SK-N-SH (cell line): ENCODE results near the gene FAM200C. TPM values are rescaled to one million over a fixed set of nuclear protein-coding genes. Genes with fewer than 3 reads are reported as not detected.

Experiments used
- CTCF ChIA-PET: fragments of 300-600, 350-600 bp; formaldehyde crosslinking; extraction: SDS; loops from one replicate; lab custom pipeline; 2021; lab: Yijun Ruan, JAX
- POLR2A ChIA-PET: fragments of 350-600 bp; sonication (Branson Sonifier 250); formaldehyde crosslinking; extraction: SDS; loops from one replicate; lab custom pipeline; 2020; ENCODE audit warnings: antibody characterized with exemption, inconsistent platforms; lab: Yijun Ruan, JAX
- DNase-seq: peaks from one replicate; pipeline ENCODE4 v3.0.0; 2012
- H2AFZ ChIP-seq: fragments of 200-600 bp; sonication (generic); 2 replicates; pipeline ENCODE4 v1.8.1; 2016; ENCODE audit warnings: antibody characterized with exemption, mild to moderate bottlenecking, low read depth
- H3F3A ChIP-seq: fragments of 200-600 bp; sonication (generic); replicated peaks from 2 replicates; pipeline ENCODE3; 2016; ENCODE audit warnings: antibody characterized with exemption, mild to moderate bottlenecking; ENCODE audit not compliant: insufficient read depth
- H3K27ac ChIP-seq, 2 experiments: fragments of 200-500 bp in 1 of 2; fragments of 200-600 bp in 1 of 2; sonication (Bioruptor generic) in 1 of 2; sonication (generic), shearing (Covaris generic) in 1 of 2; 2 replicates each; pipeline versions ENCODE4 v1.5.1 to v1.6.1; 2014 to 2016; ENCODE audit warnings: low read depth in 2 of 2, inconsistent platforms in 1 of 2, low read length in 1 of 2, mild to moderate bottlenecking in 1 of 2, mixed read lengths in 1 of 2
- H3K27me3 ChIP-seq: fragments of 200-600 bp; sonication (generic), shearing (Covaris generic); 2 replicates; pipeline ENCODE4 v1.6.1; 2016; ENCODE audit warnings: mixed run types; ENCODE audit not compliant: insufficient read depth
- H3K36me3 ChIP-seq, 2 experiments: fragments of 200-500 bp in 1 of 2; fragments of 200-600 bp in 1 of 2; sonication (Bioruptor generic) in 1 of 2; sonication (generic) in 1 of 2; replicated peaks in 1 of 2; 2 replicates each; pipeline versions ENCODE3 to v1.5.1; 2014 to 2016; ENCODE audit warnings: low read length in 1 of 2, mild to moderate bottlenecking in 1 of 2; ENCODE audit not compliant: insufficient read depth in 2 of 2, control insufficient read depth in 1 of 2
- H3K4me1 ChIP-seq, 2 experiments: fragments of 200-500 bp in 1 of 2; fragments of 200-600 bp in 1 of 2; sonication (Bioruptor generic) in 1 of 2; sonication (generic), shearing (Covaris generic) in 1 of 2; 2 replicates each; pipeline versions ENCODE4 v1.5.1 to v1.6.1; 2014 to 2016; ENCODE audit warnings: low read depth in 1 of 2, low read length in 1 of 2, mixed run types in 1 of 2; ENCODE audit not compliant: insufficient read depth in 2 of 2, control insufficient read depth in 1 of 2
- H3K4me2 ChIP-seq: fragments of 200-600 bp; sonication (generic), shearing (Covaris generic); 2 replicates; pipeline ENCODE4 v1.6.1; 2017; ENCODE audit warnings: mixed run types
- H3K4me3 ChIP-seq, 2 experiments: fragments of 200-500 bp in 1 of 2; fragments of 200-600 bp in 1 of 2; sonication (Bioruptor generic) in 1 of 2; sonication (generic), shearing (Covaris generic) in 1 of 2; 2 replicates each; pipeline versions ENCODE4 v1.5.1 to v1.8.1; 2014 to 2016; ENCODE audit warnings: low read depth in 2 of 2, inconsistent platforms in 1 of 2, low read length in 1 of 2, mild to moderate bottlenecking in 1 of 2, mixed read lengths in 1 of 2, moderate library complexity in 1 of 2
- H3K79me2 ChIP-seq: fragments of 200-600 bp; sonication (generic); 2 replicates; pipeline ENCODE4 v1.8.1; 2017; ENCODE audit warnings: mild to moderate bottlenecking; ENCODE audit not compliant: insufficient read depth
- H3K9ac ChIP-seq: fragments of 200-600 bp; sonication (generic); 2 replicates; pipeline ENCODE4 v1.6.1; 2017; ENCODE audit warnings: mixed run types
- H3K9me2 ChIP-seq: fragments of 200-600 bp; sonication (generic); 2 replicates; pipeline ENCODE4 v1.6.1; 2017; ENCODE audit warnings: mixed run types
- H3K9me3 ChIP-seq: fragments of 200-600 bp; sonication (generic); 2 replicates; pipeline ENCODE4 v1.6.1; 2017; ENCODE audit warnings: mixed run types, mild to moderate bottlenecking, moderate library complexity
- H4K20me1 ChIP-seq: fragments of 200-600 bp; sonication (generic); 2 replicates; pipeline ENCODE4 v1.6.1; 2017; ENCODE audit warnings: mild to moderate bottlenecking, mixed run types; ENCODE audit not compliant: insufficient read depth
- CHD2 ChIP-seq: fragments of 150-350 bp; IDR thresholded peaks from 2 replicates; pipeline ENCODE4 v1.6.1; 2018; ENCODE audit warnings: low read length; ENCODE audit not compliant: partially characterized antibody
- CTCF ChIP-seq: fragments of 200-600 bp; sonication (generic); IDR thresholded peaks from 2 replicates; pipeline ENCODE4 v1.6.1; 2017; ENCODE audit warnings: antibody characterized with exemption, mild to moderate bottlenecking, moderate library complexity
- EP300 ChIP-seq, 2 experiments: IDR thresholded peaks; 2 replicates each; pipeline versions ENCODE4 v1.4.0 to v1.6.1; 2012; ENCODE audit warnings: borderline replicate concordance in 1 of 2, low read depth in 1 of 2, low read length in 1 of 2
- EZH2phosphoT487 ChIP-seq: fragments of 200-600 bp; sonication (generic); IDR thresholded peaks from 2 replicates; pipeline ENCODE4 v1.6.1; 2017; ENCODE audit warnings: low read depth, mixed run types, mild to moderate bottlenecking, antibody characterized with exemption, moderate library complexity, borderline replicate concordance
- FOSL2 ChIP-seq: IDR thresholded peaks from 2 replicates; pipeline ENCODE4 v1.4.0; 2012; ENCODE audit warnings: low read depth, mild to moderate bottlenecking, moderate library complexity, borderline replicate concordance
- IRF3 ChIP-seq: fragments of 150-350 bp; IDR thresholded peaks from 2 replicates; pipeline ENCODE4 v1.6.1; 2016; ENCODE audit warnings: mild to moderate bottlenecking, low read depth, low read length
- MEF2A ChIP-seq: IDR thresholded peaks from 2 replicates; pipeline ENCODE4 v1.4.0; 2012; ENCODE audit warnings: low read depth, borderline replicate concordance
- NRF1 ChIP-seq: IDR thresholded peaks from 2 replicates; pipeline ENCODE4 v1.6.1; 2012; ENCODE audit warnings: low read depth, mild to moderate bottlenecking, low read length
- PBX3 ChIP-seq: IDR thresholded peaks from 2 replicates; pipeline ENCODE4; 2012
- REST ChIP-seq: IDR thresholded peaks from 2 replicates; pipeline ENCODE4 v1.6.1; 2012; ENCODE audit warnings: mild to moderate bottlenecking, low read depth, low read length, moderate library complexity
- SIN3A ChIP-seq: IDR thresholded peaks from 2 replicates; pipeline ENCODE4 v1.6.1; 2012; ENCODE audit warnings: low read depth, mild to moderate bottlenecking, low read length, moderate library complexity, borderline replicate concordance
- TAF1 ChIP-seq: IDR thresholded peaks from 2 replicates; pipeline ENCODE4 v1.6.1; 2012; ENCODE audit warnings: low read depth, mild to moderate bottlenecking, low read length, moderate library complexity, borderline replicate concordance
- TEAD4 ChIP-seq: IDR thresholded peaks from 2 replicates; pipeline ENCODE4 v1.4.0; 2012; ENCODE audit warnings: mild to moderate bottlenecking, borderline replicate concordance; ENCODE audit not compliant: insufficient read depth
- polyA plus RNA-seq, 3 experiments: library from polyadenylated mRNA; depleted of rRNA; stranded (reverse); fragments of >200 nt; gene quantifications; 2 replicates each; pipeline ENCODE4 v1.2.3, GENCODE V29; 2012

The FAM200C gene
- polyA plus RNA-seq, 1 of the 3 experiments (the other 2 are of a cell fraction), result 1.5 TPM

- TF ChIP-seq CHD2, result peak; percentile 41
- peak; percentile 92; the same call in 1 of the 2 replicates for TF ChIP-seq SIN3A
- TF ChIP-seq FOSL2, result no peak
- TF ChIP-seq NRF1, result peak; percentile 33; the same call in 1 of the 2 replicates
- TF ChIP-seq EP300 (IDR thresholded peaks at IDR 0.05; ENCODE audit: borderline replicate concordance in 1 of 2, low read depth in 1 of 2, low read length in 1 of 2), result no peak
- TF ChIP-seq TEAD4, result no peak
- TF ChIP-seq EZH2phosphoT487, result no peak
- TF ChIP-seq TAF1, result peak; percentile 80
- no peak for TF ChIP-seq IRF3
- TF ChIP-seq MEF2A, result no peak
Observed at GRCh38 chr5:160421625-160422258, 21.9 kb upstream of the FAM200C start, which contains the start of gene PTTG1 (continued).

- no peak for TF ChIP-seq PBX3
- TF ChIP-seq TEAD4, result no peak
- TF ChIP-seq CTCF, result no peak
- no peak for TF ChIP-seq REST
- TF ChIP-seq EP300 (IDR thresholded peaks at IDR 0.05; ENCODE audit: borderline replicate concordance in 1 of 2, low read depth in 1 of 2, low read length in 1 of 2), result no peak
- no peak for TF ChIP-seq IRF3
- TF ChIP-seq, all 33 proteins: peak for 0
- H3K27ac ChIP-seq, result no peak overlapping the region; a peak in 1 of 4 replicates
- peaks cover 70% of the 10 kb centered on the region for H3K79me2 ChIP-seq
- peak overlapping the region; percentile 81 for H2AFZ ChIP-seq
- no peaks in the 10 kb centered on the region for H4K20me1 ChIP-seq
- H3K9me2 ChIP-seq, result no peaks in the 10 kb centered on the region
- DNase-seq, result no peak
- H3K4me2 ChIP-seq, result no peak overlapping the region
- no peak overlapping the region for H3K4me3 ChIP-seq
- peaks cover 2 to 17% of the 10 kb centered on the region in 2 experiments for H3K36me3 ChIP-seq
- H3K9me3 ChIP-seq, result no peaks in the 10 kb centered on the region
- H3K9ac ChIP-seq, result 0 out of 2 replicates have a peak overlapping the region, but pooled peaks have one; percentile 90
- POLR2A ChIA-PET, result no interaction called here
- no peaks in the 10 kb centered on the region for H3K27me3 ChIP-seq
- peaks cover 16 to 28% of the 10 kb centered on the region in 2 experiments; a peak in 3 of 4 replicates for H3K4me1 ChIP-seq
- peaks cover 12% of the 10 kb centered on the region for H3F3A ChIP-seq
- CTCF ChIA-PET, result interaction anchor here (0.8 to 13.8 kb wide), 3 partner anchors 8 to 26 kb away, joined by 3 to 177 read pairs (median 4); no protein-coding TSS in a partner anchor
Observed at GRCh38 chr5:160420331-160420610, 20.4 kb upstream of the FAM200C start.
